Measurements from ENCODE around the gene SNUPN.

SNUPN gene

DNA sequence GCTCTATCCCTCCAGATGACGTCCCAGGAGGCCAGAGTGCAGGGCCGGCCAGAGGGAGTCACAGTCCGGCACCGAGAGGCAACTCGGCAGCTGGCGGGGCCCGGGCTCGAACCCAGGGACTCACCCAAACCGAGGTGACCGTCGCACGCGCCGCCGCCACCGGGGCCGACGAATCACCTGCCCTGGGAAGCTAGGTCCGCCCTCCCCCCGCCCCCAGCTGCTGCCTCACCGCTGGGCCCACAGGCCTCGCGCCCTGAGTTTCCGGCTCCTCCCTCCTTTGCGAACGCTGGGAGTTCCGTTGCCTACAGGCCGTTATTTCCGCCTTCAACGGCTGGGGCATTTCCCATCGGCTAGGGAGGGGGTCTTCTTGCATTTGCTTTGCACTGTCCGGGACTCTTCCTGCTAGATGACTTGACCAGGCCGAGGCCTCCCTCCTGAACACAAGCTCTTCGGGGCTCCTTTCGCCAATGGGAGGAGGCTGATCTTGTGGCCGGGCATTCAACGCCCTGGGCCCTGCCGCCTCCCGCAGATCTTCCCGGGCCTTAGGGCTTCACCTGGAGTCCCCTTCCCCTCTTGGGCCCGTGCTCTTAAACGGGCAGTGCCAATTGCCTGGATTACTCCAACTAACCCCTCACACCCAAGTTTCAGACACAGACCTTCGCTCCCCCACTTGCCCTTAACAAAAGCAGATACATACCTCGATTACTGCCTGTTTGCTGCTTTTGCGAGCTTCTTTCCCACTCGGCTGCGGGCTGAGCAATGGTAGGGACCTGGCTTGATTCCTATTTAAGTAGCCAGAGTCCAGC lies at the start of gene SNUPN:
Gene SNUPN, minus strand, starts transcription at position 184 of the 806 bp plus-strand sequence. CDS start 4,674 bp downstream, outside the sequence.
- DNase-seq = peak; percentile 92

DNA sequence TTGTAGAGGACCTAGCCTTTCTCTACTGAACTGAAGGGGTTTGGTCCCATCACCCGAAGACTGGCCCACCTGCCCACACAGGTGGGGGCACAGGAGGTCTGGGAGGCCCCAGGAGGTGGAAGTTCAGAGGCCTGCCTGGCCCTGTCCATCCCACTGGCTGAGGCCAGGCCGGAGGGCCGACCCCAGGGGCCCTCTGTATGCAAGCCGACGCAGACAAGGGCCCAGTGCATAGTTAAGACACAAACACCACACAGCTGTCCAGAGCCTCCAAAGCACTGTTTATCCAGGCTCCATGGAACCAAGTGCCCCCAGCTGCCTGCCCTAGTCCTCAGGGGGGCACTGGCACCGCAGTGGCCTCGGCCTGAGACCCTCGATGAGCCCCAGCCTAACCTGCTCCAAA lies 48.8 kb upstream of the SNUPN start:
- DNase-seq = no peak

DNA sequence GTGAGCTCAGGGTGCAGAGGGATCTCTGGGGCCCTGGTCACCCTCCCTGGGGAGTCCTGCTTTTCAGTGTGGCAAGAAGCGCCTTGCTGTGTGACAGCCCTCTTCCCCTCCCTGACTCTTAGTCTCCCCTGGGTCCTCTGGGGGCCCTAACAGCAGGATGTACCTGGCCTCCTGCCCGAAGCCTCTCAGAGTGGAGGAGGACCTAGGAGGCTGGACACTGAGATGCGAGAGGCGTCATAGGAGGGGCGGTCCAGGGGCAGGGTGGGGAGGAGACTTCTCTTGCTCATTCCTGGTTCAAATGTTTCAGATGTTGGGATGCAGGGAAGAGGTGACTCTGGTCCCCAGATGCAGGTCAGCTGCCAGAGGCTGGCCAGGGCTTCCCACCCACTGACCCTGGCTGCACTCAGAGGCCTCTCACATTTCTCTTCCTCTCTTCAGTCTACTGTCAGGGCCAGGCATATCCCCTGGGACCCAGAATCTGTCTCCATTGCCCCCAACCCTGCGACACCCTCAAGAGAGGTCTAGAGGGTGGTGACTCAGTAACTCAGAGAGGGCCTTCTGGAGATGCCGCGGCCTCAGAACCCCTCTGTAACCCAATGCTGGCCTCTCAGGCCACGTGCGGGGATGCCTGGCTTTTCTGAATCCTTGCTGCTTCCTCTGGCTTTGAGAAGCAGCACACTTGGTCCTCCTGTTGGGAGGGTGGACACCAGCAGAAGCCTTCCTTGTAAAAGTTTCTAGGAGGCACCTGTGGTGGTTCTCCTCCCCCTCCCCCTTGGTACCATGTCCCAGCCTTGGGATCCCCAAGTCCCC lies 48.1 kb upstream of the SNUPN start:
- peak; percentile 95 for DNase-seq

DNA sequence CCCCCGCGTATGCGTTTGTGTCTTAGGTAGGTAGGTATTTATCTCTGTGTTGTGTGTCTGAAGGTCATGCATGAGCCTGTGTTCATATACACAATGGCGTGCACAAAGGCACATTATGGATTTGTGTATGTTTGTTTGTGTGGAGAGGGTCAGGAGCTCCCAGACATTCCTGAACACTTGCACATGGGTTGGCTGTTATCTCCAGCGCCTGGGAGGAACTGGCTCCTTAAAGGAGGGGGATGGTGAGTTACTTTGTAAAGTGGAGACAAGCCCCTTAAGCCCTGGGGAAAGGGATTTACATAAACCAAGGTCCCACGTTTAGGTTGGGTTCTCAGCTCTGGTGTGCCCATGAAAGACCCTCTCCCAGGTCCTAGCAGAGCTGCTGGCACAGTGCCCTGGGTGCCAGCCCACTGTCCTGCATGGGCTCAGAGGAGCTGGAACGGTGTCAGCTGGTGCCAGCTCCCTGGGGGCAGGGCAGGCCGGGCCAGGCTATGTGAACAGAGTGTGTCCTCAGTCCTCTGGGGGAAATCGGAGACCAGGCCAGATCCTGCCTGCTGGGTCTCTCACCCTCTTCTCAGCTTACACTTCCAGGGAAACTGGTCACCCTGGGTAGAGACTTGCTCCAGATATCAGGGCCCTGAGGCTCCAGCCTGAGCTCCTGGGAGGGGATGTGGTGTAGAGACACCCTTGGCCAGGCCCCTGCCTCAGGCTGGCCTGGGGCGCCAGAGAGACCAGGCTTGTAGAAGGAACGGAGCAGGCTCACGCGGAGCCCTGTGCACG lies 47.3 kb upstream of the SNUPN start:
- DNase-seq = peak; percentile 96

GRCh38 chr15:75671730-75672602 lies 46.4 kb upstream of the SNUPN start:
- peak; percentile 96 for DNase-seq

DNA sequence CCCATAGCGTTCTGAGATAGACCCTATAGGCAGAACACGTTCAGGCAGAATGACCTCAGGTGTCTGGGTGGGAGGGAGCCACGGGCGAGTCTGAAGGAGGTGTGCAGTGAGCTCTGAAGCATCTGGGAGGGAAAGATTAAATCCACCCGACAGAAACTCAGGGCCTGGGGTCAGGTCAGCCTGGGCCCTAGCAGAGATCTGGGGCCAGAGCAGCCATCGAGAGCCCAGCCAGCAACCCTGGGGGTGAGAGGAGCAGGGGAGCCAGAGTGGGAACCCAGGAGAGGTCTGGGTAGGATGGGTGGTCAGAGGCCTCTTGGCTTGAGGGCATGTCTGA lies 44.3 kb upstream of the SNUPN start:
- no peak for DNase-seq

DNA sequence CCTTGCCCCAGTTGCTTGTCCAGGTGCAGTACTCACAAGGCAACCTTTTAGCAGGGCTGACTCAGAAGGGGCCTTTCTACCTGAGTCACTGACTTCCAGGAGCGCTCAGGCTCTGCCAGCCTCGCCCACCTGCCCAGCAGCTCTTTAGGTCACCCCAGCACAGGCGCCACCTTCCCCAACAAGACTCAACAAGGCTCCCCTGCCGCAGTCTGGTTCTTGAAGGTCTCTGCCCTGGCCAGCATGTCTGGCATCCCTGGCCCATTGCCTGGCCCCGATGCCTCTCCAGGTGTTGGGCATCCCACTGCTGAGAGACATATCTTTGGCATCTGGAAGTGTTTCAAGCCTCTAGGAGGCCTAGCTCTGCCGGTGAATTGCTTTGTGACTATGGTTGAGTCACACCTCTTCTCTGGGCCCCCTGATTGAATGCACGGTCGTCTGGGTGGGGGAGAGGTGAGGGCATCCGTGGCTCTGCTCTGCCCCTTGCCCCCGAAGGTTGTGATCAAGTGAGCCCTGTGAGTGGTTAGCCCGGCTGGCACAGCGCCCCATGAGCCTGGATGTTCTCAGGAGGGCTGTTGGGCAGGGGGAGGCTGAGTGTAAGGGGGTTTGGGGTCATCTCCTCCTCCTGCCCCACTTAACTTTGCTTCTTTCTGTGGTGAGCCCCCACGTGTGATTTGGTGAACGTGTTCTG lies 43.8 kb upstream of the SNUPN start:
- peak; percentile 52 for DNase-seq

DNA sequence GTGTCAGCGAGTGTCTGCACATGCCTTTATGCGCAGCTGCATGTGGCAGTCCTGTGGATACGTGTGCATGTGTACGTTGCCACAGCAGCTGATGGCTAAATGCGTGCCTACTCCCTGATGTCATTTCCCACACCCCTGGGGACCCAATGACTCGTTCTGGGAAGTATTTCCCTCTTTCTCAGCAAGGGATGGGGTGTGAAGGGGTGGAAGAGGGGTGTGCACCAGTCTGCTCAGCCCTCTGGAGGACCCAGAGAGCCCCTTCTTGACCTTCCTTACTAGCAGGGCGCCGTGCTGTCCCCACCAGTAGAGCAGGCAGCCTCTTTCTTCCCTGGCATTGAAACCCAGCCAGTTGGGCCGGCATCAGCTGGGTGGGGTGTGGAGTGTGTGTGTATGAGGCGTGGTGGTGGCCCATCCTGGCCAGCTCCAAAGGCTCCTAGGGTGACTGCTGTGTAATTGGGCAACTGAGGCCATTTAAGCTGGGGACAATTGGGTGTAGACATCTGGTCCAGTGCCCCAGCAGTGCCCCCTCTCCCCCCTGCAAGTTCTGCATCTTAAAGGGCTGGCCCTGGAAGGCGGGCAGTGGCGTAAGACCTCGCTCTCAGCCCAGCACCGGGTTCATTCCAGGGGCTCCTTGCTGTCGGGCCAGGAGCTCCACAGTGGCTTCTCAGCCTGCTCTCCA lies 41.4 kb upstream of the SNUPN start:
- peak; percentile 99 for DNase-seq

DNA sequence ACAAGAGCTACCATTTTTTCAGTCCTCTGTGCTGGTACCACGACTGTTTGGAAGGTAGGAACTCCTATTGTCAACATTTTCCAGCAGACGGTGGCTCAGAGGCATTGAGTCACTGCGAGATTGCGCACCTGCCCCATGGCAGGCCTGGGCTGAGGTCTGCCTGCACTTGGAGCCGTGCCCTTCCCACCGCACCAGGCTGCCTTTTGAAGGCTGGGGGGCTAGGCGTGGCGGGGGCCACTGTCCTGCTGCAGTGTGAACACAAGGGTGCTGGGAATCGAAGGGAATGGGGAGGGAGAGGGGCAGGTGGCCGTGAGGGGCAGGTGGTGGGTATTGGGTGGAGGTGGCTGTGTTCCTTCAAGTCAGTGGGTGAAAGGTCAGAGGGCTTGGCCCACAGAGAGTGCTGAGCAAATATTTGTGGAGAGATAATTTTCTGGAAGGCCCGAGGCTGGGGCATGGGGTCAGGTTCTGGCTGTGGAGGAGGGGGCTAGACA lies 38.5 kb upstream of the SNUPN start:
- DNase-seq = no peak

DNA sequence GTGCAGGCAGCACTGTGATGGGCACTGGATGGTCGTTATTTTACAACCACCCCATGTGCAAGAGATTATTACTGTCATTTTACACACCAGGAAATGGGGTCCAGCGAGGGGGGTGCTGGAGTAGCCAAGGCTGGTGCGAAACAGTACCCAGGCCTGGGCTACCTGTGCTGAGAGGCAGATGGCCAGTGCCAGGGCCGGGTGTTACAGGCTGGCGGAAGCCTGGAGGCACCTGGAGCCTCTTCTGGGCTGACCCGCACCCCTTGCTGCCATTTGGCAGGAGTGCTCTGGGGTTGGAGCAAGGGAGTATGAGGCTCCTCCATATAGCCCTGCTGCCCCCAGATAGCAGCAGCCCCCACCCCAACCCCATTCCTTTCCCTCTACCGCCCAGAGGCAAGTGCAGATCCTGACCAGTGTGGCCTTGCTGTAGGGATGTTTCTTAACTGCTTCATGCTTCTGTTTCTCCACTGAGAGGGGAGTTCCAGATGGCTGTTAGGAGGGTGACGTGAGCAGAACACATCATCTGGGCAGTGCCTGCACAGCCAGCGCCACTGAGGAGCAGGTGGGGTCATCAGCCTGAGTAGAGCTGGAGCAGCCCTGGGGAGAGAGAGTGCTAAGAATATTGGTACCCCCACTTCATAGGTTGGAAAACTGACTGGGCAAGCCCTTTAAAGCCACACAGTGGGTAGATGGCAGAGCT lies 37.4 kb upstream of the SNUPN start:
- DNase-seq = no peak

DNA sequence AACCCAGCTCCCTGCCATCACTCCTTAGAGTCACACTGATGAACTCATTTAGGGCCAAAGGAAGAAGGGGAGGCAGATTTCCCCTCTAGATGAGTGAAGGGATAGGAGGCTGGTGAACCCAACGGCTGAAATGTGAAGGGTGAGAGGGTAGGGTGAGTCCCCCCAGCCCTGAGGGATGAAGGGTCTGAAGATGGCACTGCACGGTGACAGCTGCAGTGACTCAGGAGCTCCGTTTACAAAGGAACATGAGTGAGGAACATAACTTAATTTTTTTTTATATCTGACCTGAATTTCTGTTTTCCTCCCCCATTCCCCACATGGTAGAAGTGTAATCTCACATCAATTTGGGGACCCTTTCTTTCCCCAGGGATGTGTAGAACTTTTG lies 36.2 kb upstream of the SNUPN start:
- no peak for DNase-seq

DNA sequence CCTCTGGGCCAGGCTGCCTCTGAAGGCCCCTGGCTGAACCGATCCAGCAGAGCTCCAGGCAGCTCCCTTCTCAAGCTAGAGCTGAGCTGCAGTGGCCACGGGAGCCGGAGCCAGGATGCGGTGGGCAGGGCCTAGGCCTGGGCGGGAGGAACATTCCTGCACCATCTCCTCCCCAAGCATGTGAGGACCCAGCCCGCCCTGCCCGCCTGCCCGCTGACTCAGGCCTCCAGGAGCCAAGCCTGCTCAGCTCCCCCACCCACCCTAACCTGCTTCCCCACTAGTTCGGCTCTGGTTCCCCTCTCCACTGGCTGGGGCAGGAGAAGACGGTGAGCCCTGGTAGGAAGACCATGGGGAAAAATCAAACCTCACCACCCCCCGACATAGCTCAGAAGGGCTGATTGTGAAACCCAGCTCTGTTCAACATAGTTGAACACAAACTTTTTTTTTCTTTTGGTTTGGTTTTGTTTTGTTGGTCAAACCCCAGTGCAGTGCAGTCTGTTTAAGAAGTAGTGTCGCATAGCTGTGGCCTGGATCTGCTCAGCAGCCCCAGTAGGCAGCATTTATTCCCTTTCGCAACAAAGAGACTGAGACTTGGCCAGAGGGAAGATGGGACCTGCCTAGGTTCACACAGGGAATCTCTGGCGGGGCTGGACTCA lies 35.7 kb upstream of the SNUPN start:
- peak; percentile 99 for DNase-seq

DNA sequence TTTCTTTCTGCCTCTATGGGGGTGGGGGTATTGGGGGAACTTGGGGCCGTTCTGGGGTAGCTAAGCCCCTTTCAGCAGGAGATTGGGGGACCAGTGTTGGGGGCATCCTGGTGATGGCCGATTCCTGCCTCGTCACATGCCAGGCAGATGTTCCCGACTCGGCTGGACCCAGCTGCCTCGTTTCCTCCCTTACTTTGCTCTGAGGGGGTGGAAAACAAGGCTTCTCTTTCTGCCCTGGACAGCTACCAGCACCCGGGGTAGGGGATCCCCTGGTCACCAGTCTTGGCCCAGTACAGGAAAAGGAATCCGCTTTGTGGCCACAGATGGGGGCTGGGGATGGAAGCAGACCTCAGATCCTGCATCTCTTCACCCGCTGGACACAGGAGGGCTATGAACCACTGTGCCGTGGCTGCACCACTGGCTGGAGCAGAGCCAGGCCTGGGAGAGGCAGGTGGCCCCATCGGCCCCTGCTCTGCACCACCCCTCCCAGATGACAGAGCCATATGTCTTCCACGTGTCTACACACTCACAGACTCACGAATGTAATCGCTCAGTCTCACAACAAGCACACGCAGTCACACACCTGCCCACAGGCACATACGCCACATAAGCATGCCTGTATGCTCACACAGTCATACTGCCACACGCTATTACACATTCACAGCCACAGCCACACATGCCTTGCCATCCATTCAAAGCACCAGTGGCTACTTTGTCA lies 34.6 kb upstream of the SNUPN start:
- no peak for DNase-seq

- DNase-seq = no peak
Measured at GRCh38 chr15:75659141-75659771, 33.7 kb upstream of the SNUPN start.

DNA sequence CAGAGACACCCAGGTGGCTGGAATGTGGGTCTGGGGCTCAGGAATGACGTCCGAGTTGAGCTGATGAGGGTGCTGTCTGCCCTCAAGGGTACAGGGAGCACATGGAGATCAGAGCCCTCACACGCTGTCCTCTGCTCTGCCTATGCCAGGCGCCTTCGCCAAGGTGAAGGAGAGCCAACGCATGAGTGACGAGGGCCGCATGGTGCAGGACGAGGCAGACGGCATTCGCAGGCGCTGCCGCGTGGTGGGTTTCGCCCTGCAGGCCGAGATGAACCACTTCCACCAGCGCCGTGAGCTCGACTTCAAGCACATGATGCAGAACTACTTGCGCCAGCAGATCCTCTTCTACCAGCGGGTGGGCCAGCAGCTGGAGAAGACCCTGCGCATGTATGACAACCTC lies 31.3 kb upstream of the SNUPN start:
- DNase-seq = no peak

- no peak for DNase-seq
Measured at GRCh38 chr15:75656331-75656730, 30.8 kb upstream of the SNUPN start.

DNA sequence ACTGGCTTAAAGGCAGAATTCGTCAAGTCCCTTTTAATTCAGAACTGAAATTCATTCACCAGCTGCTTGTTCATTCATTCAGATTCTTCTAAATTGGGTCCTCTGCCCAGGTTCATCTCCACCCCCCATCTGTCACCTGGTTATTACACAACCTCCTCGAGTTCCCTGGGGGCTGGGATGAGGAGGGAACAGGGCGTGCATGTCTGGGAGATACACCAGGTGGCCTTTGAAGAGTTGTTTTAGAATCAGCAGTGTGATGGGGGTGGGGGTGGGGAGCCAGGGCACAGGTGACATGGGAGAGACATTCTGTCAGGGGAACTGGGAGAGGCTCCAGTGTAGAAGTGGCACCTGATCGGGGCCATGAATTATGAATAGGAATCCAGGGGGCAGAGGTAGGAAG lies 30.4 kb upstream of the SNUPN start:
- no peak for DNase-seq

- DNase-seq = no peak
Measured at GRCh38 chr15:75654201-75654907, 28.8 kb upstream of the SNUPN start.

All from NCI-H226 (cell line).